ENCODE results near the gene SMARCC1.

DNA sequence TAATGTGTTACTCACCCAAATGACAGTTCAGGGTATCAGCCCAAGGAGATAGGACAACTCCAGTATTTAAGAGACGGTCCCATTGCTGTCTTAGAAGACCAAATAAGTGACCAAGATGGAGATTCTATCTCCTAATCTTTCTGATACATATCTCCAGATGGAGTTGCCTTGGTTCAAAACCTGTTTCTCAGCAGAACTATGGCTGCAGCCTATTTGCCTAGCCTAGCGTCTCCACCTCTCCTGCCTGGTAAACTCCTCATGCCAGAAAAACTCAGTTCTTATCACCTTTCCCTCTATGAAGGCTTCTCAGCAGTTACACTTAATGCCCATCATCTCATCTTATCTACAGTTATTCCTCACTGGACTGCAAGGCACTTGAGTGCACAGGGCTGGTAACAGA lies 201.8 kb downstream of the SMARCC1 start:
- TF ChIP-seq, protein P1, sequence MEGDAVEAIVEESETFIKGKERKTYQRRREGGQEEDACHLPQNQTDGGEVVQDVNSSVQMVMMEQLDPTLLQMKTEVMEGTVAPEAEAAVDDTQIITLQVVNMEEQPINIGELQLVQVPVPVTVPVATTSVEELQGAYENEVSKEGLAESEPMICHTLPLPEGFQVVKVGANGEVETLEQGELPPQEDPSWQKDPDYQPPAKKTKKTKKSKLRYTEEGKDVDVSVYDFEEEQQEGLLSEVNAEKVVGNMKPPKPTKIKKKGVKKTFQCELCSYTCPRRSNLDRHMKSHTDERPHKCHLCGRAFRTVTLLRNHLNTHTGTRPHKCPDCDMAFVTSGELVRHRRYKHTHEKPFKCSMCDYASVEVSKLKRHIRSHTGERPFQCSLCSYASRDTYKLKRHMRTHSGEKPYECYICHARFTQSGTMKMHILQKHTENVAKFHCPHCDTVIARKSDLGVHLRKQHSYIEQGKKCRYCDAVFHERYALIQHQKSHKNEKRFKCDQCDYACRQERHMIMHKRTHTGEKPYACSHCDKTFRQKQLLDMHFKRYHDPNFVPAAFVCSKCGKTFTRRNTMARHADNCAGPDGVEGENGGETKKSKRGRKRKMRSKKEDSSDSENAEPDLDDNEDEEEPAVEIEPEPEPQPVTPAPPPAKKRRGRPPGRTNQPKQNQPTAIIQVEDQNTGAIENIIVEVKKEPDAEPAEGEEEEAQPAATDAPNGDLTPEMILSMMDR (IDR thresholded peaks at IDR 0.05; ENCODE audit: poor library complexity): no peak
- TF ChIP-seq EZH2 (IDR thresholded peaks at IDR 0.05; ENCODE audit: borderline replicate concordance) (no peak), EZH2phosphoT487 (IDR thresholded peaks at IDR 0.05; ENCODE audit: low read depth, severe bottlenecking, unreplicated experiment) (no peak)
